Colon (tissue), 2 donors: ENCODE data around the gene MADCAM1.

Experiments
- FAIRE-seq: peaks from 2 replicates; lab custom pipeline; 2012; peaks lifted over from hg19 to GRCh38; lab: Jason Lieb, UNC
- donor health status: control.
- donor health status: control.

The MADCAM1 gene

DNA sequence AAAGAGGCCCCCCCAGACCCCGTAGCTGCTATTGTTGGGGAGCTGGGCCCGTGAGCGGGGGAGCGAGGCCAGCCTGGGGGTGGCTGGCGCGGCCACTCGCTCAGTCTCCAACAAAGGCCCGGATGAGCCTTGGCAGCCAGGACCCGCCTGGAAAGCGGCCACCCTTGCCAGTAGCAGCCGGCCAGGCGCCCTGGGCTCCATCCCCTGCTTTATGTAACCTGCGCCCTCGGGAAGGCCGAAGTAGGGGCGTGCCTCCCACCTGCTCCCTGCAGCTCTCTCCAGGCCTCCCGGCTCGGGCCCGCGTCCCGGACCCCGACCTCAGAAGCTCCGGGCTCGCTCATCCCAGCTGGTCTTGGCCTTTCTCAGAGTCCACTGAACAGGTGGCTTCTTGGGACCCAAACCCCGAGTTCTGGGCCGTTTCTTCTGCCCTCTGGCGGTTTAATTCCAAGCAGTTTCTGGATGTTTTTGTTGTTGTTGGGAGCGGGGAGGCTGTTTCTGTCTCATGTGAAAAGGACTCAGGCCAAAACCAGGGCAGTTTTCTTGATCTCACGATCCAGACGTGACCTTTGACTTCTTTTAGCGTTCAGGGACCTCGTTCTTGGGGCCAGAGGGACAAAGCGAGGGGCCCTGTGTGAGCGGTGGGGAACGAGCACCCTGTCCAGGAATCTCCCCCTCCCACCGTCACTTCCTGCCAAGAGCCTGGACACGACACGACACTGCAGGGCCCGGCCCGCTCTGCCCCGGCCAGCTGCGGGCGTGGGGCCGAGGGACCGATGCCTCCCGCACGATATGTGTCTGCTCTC lies 36.5 kb downstream of the MADCAM1 start:
- no peak for FAIRE-seq

- no peak for FAIRE-seq
Measured at GRCh38 chr19:533364-534058, 37.2 kb downstream of the MADCAM1 start.

DNA sequence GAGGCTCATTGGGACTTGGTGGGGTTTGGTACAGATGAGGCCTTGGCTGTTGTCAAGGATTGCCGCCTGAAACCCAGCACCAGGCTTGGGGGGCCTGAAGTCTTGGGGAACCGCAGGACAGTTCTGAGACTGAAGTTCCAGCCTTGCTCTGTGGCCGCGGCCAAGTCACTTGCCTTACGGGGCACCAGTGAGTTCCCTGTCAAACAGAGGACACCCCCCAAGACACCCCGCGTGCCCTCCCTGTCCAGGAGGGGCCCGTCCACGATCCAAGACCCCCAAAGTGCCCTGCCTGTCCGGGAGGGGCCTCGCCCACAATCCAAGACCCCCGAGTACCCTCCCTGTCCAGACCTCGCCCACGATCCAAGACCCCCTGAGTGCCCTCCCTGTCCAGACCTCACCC lies 37.8 kb downstream of the MADCAM1 start:
- FAIRE-seq, result no peak

- FAIRE-seq, result no peak
Measured at GRCh38 chr19:535017-535835, 38.9 kb downstream of the MADCAM1 start.

DNA sequence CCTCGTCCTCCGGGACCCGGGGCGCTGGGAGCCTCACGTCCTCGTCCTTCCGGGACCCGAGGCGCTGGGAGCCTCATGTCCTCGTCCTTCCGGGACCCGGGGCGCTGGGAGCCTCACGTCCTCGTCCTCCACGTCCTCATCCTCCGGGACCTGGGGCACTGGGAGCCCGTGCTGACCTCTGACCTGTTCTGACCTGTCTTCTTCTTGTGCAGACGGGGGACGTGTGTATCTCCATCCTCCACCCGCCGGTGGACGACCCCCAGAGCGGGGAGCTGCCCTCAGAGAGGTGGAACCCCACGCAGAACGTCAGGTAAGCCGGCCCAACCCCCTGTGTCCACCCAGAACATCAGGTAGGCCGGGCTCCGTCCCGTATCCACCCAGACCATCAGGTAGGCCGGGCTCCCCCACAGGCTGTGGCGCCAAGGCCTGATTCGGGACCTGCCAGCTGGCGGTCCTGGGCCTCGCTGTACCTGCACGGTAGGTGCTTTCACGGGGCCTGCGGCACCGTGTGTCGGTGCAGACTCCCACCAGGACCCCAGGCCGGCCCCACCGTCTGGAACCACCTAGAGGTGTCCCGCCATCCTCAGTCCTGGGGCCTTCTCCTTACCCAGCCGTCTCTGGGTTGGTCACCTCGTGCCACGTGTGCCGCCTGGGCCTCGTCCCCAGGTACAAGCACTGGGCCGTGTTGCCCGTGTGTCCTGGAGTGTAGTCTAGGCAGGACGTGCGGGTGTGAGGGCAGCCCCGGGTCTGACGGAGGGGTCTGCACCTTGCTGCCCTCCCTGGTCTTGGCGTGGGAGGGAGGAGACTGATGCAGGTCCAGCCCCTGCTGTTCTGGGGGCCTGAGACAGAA lies 40.0 kb downstream of the MADCAM1 start:
- no peak for FAIRE-seq

GRCh38 chr19:536881-537404 lies 40.7 kb downstream of the MADCAM1 start:
- FAIRE-seq, result no peak

GRCh38 chr19:538641-539428 lies 42.5 kb downstream of the MADCAM1 start:
- no peak for FAIRE-seq

DNA sequence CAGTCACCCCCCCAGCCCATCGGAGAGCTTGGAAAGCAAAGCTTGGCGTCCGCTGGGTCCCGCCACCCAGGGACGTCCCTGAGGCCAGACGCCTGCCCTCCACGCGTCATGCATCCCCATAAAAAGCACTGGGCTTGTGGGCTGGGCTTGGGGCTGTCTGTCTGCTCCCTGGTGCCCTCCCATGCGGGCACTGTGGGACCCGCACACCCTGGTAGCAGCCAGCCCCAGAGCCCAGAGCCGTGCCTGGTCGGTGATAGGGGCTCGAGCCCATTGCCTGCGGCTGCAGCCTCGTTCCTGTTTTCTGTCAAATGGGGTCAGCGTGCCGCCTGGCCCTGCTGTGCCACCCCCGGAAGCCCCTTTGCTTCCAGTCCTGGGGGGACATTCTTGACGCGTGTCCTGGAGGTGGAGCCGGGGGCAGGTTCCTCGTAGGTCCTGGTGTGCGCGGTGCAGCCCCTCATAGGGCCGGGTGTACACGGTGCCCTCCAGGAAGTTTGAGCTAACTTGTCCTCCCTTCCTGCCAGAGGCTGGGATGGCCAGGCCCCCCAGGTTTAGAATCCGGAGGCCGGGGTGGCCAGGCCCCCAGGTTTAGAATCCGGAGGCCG lies 43.2 kb downstream of the MADCAM1 start:
- no peak for FAIRE-seq

- FAIRE-seq, result no peak
Measured at GRCh38 chr19:540867-541637, 44.8 kb downstream of the MADCAM1 start.

GRCh38 chr19:541699-542098 lies 45.4 kb downstream of the MADCAM1 start:
- no peak for FAIRE-seq

- FAIRE-seq, result no peak
Measured at GRCh38 chr19:542173-542866, 46.0 kb downstream of the MADCAM1 start.

GRCh38 chr19:543910-544608 lies 47.8 kb downstream of the MADCAM1 start, which contains the start of gene GZMM:
GZMM (plus strand) TSS chr19:544053; CDS start chr19:544072, 19 bp downstream.
- no peak for FAIRE-seq

- FAIRE-seq, result no peak
Measured at GRCh38 chr19:547117-547516, 50.8 kb downstream of the MADCAM1 start.

- no peak for FAIRE-seq
Measured at GRCh38 chr19:547836-548720, 51.8 kb downstream of the MADCAM1 start.

- FAIRE-seq, result no peak
Measured at GRCh38 chr19:548886-549830, 52.9 kb downstream of the MADCAM1 start.

DNA sequence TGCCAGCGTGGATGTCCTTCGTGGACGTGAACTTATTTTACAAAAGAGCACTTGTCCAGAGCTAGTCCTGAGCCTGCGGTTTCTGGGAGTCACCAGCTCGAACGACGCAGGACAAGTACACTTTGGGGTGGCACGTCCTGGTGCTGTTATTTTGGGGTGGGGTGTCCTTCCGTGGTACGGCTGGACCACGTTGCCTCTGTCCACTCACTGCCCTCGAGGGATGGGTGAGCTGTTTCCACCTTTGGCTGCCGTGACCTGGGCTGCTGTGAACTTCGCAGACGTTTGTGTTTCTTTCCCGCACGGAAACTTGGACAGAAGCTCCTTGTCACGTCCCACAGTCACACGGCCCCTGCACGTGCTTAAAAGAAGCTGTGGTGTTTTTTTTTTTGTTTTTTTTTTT lies 58.5 kb downstream of the MADCAM1 start:
- FAIRE-seq, result no peak
